Ishikawa (cell line): ENCODE measurements around the gene INTS6.

ENCODE experiments used
- CEBPB ChIP-seq: IDR thresholded peaks from 2 replicates; pipeline ENCODE4 v1.6.1; 2012
- CREB1 ChIP-seq: IDR thresholded peaks from 2 replicates; pipeline ENCODE4 v1.6.1; 2012; ENCODE audit warnings: low read depth
- EGR1 ChIP-seq: IDR thresholded peaks from 2 replicates; pipeline ENCODE4 v1.6.1; 2012
- EP300 ChIP-seq: IDR thresholded peaks from 2 replicates; pipeline ENCODE4 v1.6.1; 2012; ENCODE audit warnings: borderline replicate concordance
- FOXM1 ChIP-seq: IDR thresholded peaks from 2 replicates; pipeline ENCODE4 v1.6.1; 2012; ENCODE audit warnings: low read depth, borderline replicate concordance
- NFIC ChIP-seq: IDR thresholded peaks from 2 replicates; pipeline ENCODE4 v1.6.1; 2012
- RAD21 ChIP-seq: IDR thresholded peaks from 2 replicates; pipeline ENCODE4 v1.6.1; 2012; ENCODE audit warnings: low read depth
- REST ChIP-seq: IDR thresholded peaks from 2 replicates; pipeline ENCODE4 v1.6.1; 2012; ENCODE audit warnings: low read depth, mild to moderate bottlenecking
- TAF1 ChIP-seq: IDR thresholded peaks from 2 replicates; pipeline ENCODE4 v1.6.1; 2012; ENCODE audit warnings: low read depth, mild to moderate bottlenecking
- TCF12 ChIP-seq: IDR thresholded peaks from 2 replicates; pipeline ENCODE4 v1.6.1; 2012; ENCODE audit warnings: low read depth
- TEAD4 ChIP-seq: IDR thresholded peaks from 2 replicates; pipeline ENCODE4 v1.6.1; 2012
- YY1 ChIP-seq: IDR thresholded peaks from 2 replicates; pipeline ENCODE4 v1.6.1; 2012; ENCODE audit warnings: low read depth
- ZBTB7A ChIP-seq: IDR thresholded peaks from 2 replicates; pipeline ENCODE4 v1.6.1; 2012; ENCODE audit warnings: low read depth
- TF ChIP-seq, protein P1 (sequence below): IDR thresholded peaks from 2 replicates; pipeline ENCODE4 v1.6.1; 2012
- TF ChIP-seq, protein P2 (sequence below): IDR thresholded peaks from 2 replicates; pipeline ENCODE4 v1.6.1; 2012

Gene INTS6

GRCh38 chr13:51452361-51453206 is at the start of gene INTS6:
Gene INTS6, minus strand, starts transcription at chr13:51453036. Its CDS starts 511 bp downstream, at chr13:51452525.
- no peak for TF ChIP-seq REST
- no peak; the same call in 1 of the 2 replicates for TF ChIP-seq YY1
- TF ChIP-seq CEBPB, result no peak
- no peak for TF ChIP-seq CREB1
- TF ChIP-seq TEAD4, result no peak
- no peak for TF ChIP-seq RAD21
- TF ChIP-seq FOXM1, result no peak
- TF ChIP-seq, protein P1, sequence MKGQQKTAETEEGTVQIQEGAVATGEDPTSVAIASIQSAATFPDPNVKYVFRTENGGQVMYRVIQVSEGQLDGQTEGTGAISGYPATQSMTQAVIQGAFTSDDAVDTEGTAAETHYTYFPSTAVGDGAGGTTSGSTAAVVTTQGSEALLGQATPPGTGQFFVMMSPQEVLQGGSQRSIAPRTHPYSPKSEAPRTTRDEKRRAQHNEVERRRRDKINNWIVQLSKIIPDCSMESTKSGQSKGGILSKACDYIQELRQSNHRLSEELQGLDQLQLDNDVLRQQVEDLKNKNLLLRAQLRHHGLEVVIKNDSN, result peak; percentile 97
- TF ChIP-seq EP300, result no peak
- TF ChIP-seq TCF12, result peak; percentile 48
- TF ChIP-seq, protein P2, sequence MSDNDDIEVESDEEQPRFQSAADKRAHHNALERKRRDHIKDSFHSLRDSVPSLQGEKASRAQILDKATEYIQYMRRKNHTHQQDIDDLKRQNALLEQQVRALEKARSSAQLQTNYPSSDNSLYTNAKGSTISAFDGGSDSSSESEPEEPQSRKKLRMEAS, result 0 out of 2 replicates have a peak, but pooled peaks have one; percentile 5
- no peak; the same call in 1 of the 2 replicates for TF ChIP-seq ZBTB7A
- peak; percentile 94 for TF ChIP-seq TAF1
- TF ChIP-seq NFIC, result 0 out of 2 replicates have a peak, but pooled peaks have one; percentile 3
- TF ChIP-seq EGR1, result no peak

- TF ChIP-seq TAF1, result no peak
- TF ChIP-seq EGR1, result no peak
- no peak for TF ChIP-seq ZBTB7A
- TF ChIP-seq EP300, result no peak
- no peak for TF ChIP-seq FOXM1
- no peak for TF ChIP-seq TCF12
- TF ChIP-seq YY1, result no peak
- no peak for TF ChIP-seq CEBPB
- no peak for TF ChIP-seq NFIC
- TF ChIP-seq TEAD4, result no peak
- TF ChIP-seq, protein P1, result no peak
- no peak for TF ChIP-seq RAD21
- TF ChIP-seq, protein P2, result no peak
- no peak for TF ChIP-seq CREB1
- TF ChIP-seq REST, result no peak
Measured at GRCh38 chr13:51502153-51502651, 49.4 kb upstream of the INTS6 start.

- TF ChIP-seq YY1 (no peak), EP300 (no peak)
- TF ChIP-seq, protein P2, result no peak
Measured at GRCh38 chr13:51501592-51502152, 48.8 kb upstream of the INTS6 start.

DNA sequence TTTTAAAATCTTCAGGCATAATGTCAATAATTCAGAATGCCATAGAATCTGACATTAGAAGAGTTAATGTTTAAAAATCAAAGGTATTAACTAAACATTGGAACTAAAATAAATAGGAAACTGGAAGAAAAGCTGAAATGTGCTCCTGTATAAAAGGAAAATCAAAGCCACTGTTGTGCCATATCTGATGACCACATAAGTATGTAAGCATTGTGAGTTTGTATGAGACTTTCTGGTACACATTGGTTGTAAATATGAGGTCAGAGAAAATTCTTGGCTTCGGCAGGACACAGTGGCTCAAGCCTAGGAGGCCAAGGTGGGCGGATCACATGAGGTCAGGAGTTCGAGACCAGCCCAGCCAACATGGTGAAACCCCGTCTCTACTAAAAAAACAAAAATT is 48.3 kb upstream of the INTS6 start:
- TF ChIP-seq FOXM1 (no peak), EP300 (no peak), REST (no peak), CEBPB (no peak), NFIC (no peak)
